Measurements from ENCODE around the gene OSR1. TPM values are rescaled to one million over a fixed set of nuclear protein-coding genes. Genes with fewer than 3 reads are reported as not detected.

The OSR1 gene
- total RNA-seq, 1 donor from 2014 or later: not detected

DNA sequence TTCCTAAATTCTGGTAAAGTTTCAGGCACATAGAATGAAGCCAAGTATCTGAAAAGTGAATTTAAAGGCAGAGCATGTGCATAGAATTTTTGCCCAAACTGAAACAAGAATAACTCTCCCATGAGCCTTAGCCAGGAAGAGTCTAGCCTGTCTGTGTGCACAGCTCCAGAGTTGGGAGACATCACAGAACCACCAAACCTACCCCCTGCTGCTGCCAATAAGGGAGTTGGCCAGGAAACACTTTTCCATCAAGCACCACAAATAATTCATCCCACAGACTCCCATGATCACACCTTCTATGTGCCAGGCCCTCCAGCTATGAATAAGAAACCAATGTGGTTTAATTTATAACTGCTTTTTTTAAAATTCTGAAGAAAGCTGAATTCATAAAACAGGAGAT, 27.0 kb downstream of the OSR1 start:
- Histone ChIP-seq H3F3A (ENCODE audit: low read depth) (no peaks in the 10 kb centered on the region), H3K4me1 (no peaks in the 10 kb centered on the region), H3K4me3 (no peak overlapping the region), H3K4me2 (no peak overlapping the region), H3K27me3 (no peaks in the 10 kb centered on the region), H3K9me3 (ENCODE audit: low read depth) (no peaks in the 10 kb centered on the region), H4K20me1 (ENCODE audit: low read depth) (no peaks in the 10 kb centered on the region), H3K27ac (no peak overlapping the region), H3K36me3 (no peaks in the 10 kb centered on the region), H3K9ac (no peak overlapping the region), H3K79me2 (ENCODE audit: low read depth) (no peaks in the 10 kb centered on the region), H2AFZ (replicated peaks) (no peak overlapping the region)
- Mint-ChIP-seq H3K36me3 (no peaks in the 10 kb centered on the region), H3K4me1 (peaks cover 8% of the 10 kb centered on the region), H3K27ac (no peak overlapping the region), H3K4me3 (no peak overlapping the region), H3K27me3 (ENCODE audit: insufficient read depth, low read depth) (no peaks in the 10 kb centered on the region), H3K9me3 (no peaks in the 10 kb centered on the region)
- DNase-seq (ENCODE audit: low spot score): no peak
- TF ChIP-seq EZH2 (IDR thresholded peaks at IDR 0.05) (no peak), EZH2phosphoT487 (IDR thresholded peaks at IDR 0.05) (no peak)
- TF ChIP-seq, protein P1, sequence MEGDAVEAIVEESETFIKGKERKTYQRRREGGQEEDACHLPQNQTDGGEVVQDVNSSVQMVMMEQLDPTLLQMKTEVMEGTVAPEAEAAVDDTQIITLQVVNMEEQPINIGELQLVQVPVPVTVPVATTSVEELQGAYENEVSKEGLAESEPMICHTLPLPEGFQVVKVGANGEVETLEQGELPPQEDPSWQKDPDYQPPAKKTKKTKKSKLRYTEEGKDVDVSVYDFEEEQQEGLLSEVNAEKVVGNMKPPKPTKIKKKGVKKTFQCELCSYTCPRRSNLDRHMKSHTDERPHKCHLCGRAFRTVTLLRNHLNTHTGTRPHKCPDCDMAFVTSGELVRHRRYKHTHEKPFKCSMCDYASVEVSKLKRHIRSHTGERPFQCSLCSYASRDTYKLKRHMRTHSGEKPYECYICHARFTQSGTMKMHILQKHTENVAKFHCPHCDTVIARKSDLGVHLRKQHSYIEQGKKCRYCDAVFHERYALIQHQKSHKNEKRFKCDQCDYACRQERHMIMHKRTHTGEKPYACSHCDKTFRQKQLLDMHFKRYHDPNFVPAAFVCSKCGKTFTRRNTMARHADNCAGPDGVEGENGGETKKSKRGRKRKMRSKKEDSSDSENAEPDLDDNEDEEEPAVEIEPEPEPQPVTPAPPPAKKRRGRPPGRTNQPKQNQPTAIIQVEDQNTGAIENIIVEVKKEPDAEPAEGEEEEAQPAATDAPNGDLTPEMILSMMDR (IDR thresholded peaks at IDR 0.05): no peak

DNA sequence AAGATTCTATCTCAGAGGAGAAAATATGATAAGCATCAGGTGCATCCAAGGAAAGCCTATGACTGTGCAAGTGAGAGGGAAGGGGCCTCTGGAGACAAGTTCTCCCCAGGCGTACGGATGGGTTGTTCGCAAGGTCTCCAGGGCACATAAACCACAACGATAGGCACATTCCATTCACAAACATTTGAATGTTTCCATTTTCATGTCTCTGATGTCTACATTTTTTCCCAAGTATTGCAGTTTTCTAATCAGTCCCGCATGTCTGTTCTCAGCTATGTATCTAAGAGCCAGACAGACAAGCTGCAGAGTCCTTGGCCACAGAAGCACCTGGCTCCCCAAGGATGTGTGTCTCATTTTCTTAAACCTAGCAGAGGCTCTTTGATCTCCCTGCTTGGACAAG, 28.0 kb downstream of the OSR1 start:
- no peaks in the 10 kb centered on the region for H3K27me3 Mint-ChIP-seq (ENCODE audit: insufficient read depth, low read depth)
- peaks cover 5% of the 10 kb centered on the region for H3K4me1 Mint-ChIP-seq
- Histone ChIP-seq H3K79me2 (ENCODE audit: low read depth) (no peaks in the 10 kb centered on the region), H3K9me3 (ENCODE audit: low read depth) (no peaks in the 10 kb centered on the region), H2AFZ (replicated peaks) (no peak overlapping the region), H3K36me3 (no peaks in the 10 kb centered on the region), H3K4me2 (no peak overlapping the region), H3F3A (ENCODE audit: low read depth) (no peaks in the 10 kb centered on the region), H3K4me1 (no peaks in the 10 kb centered on the region), H4K20me1 (ENCODE audit: low read depth) (no peaks in the 10 kb centered on the region), H3K4me3 (no peak overlapping the region), H3K9ac (no peak overlapping the region), H3K27me3 (no peaks in the 10 kb centered on the region), H3K27ac (no peak overlapping the region)
- H3K36me3 Mint-ChIP-seq: no peaks in the 10 kb centered on the region
- no peaks in the 10 kb centered on the region for H3K9me3 Mint-ChIP-seq
- H3K27ac Mint-ChIP-seq: no peak overlapping the region
- TF ChIP-seq EZH2phosphoT487 (IDR thresholded peaks at IDR 0.05) (no peak), EZH2 (IDR thresholded peaks at IDR 0.05) (no peak)
- TF ChIP-seq, protein P1 (IDR thresholded peaks at IDR 0.05): no peak
- no peak overlapping the region for H3K4me3 Mint-ChIP-seq
- no peak for DNase-seq (ENCODE audit: low spot score)

DNA sequence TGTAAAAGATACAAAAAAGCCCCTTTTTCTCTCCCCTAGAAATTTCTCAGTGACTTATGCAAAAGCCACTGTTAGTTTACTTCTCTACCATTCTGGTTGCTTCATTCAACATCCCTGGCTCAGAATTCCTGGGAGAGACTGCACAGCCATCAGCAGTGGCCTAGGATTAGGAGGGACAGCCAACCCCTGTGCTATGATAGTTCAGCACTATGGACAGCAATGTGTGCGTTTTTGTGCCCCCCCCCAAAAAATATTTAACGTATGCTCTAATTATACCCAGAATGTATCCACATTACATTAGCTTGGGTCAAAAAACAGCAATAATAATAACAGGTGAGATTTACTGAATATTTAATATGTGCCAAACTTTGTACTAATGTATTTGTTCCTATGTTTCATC, 29.0 kb downstream of the OSR1 start:
- Histone ChIP-seq H2AFZ (replicated peaks) (no peak overlapping the region), H3K9me3 (ENCODE audit: low read depth) (no peaks in the 10 kb centered on the region), H3K4me1 (no peaks in the 10 kb centered on the region), H3K9ac (no peak overlapping the region), H3K4me2 (no peak overlapping the region), H4K20me1 (ENCODE audit: low read depth) (no peaks in the 10 kb centered on the region), H3F3A (ENCODE audit: low read depth) (no peaks in the 10 kb centered on the region), H3K4me3 (no peak overlapping the region), H3K27me3 (no peaks in the 10 kb centered on the region), H3K27ac (no peak overlapping the region), H3K36me3 (no peaks in the 10 kb centered on the region), H3K79me2 (ENCODE audit: low read depth) (no peaks in the 10 kb centered on the region)
- Mint-ChIP-seq H3K27me3 (ENCODE audit: insufficient read depth, low read depth) (peaks cover 1% of the 10 kb centered on the region), H3K27ac (no peak overlapping the region), H3K4me1 (peaks cover 3% of the 10 kb centered on the region), H3K36me3 (no peaks in the 10 kb centered on the region), H3K4me3 (no peak overlapping the region), H3K9me3 (peaks cover under 1% of the 10 kb centered on the region)
- TF ChIP-seq EZH2phosphoT487 (IDR thresholded peaks at IDR 0.05): no peak
- TF ChIP-seq, protein P1 (IDR thresholded peaks at IDR 0.05): no peak
- no peak for TF ChIP-seq EZH2 (IDR thresholded peaks at IDR 0.05)
- DNase-seq (ENCODE audit: low spot score): peak; percentile 12

Measured in neural progenitor cell (in vitro differentiated cells).